SK-N-SH treated with all-trans-retinoic acid at 6 μM for 48 hours (cell line): ENCODE data around the gene CALHM1.
"Not testable (repeated sequence)": the region's sequence is repeated elsewhere in the genome, so short reads cannot be mapped to it uniquely, and the experiment has no call there.

Experiments
- ATAC-seq: fragments of 200-7000 bp; cut with Tn5 transposase; 3 replicates; pipeline ENCODE4 v1.9.1; 2020; ENCODE audit warnings: mild to moderate bottlenecking, moderate library complexity
- ARNTL ChIP-seq: fragments of 450-650 bp; formaldehyde crosslinking; IDR thresholded peaks from 2 replicates; pipeline ENCODE4 v1.5.0; 2020; ENCODE audit warnings: low read depth, mild to moderate bottlenecking, moderate library complexity, borderline replicate concordance
- CSDC2 ChIP-seq: fragments of 250-450 bp; sonication (Bioruptor Pico); IDR thresholded peaks from 2 replicates; pipeline ENCODE4 v1.5.0; 2020; ENCODE audit warnings: mild to moderate bottlenecking, moderate library complexity
- CSRNP3 ChIP-seq: fragments of 250-450 bp; sonication (Bioruptor Pico); IDR thresholded peaks from 2 replicates; pipeline ENCODE4 v1.5.1; 2021; ENCODE audit warnings: mild to moderate bottlenecking, moderate library complexity
- ESRRG ChIP-seq: fragments of 250-450 bp; sonication (Bioruptor Pico); IDR thresholded peaks from 2 replicates; pipeline ENCODE4 v1.6.1; 2021; ENCODE audit warnings: mild to moderate bottlenecking
- GLIS3 ChIP-seq: fragments of 250-450 bp; sonication (Bioruptor Pico); IDR thresholded peaks from 2 replicates; pipeline ENCODE4 v1.5.0; 2020; ENCODE audit warnings: mild to moderate bottlenecking, moderate library complexity
- ISL1 ChIP-seq: fragments of 250-450 bp; sonication (Bioruptor Pico); IDR thresholded peaks from 2 replicates; pipeline ENCODE4 v2.1.2; 2022; ENCODE audit warnings: mild to moderate bottlenecking, moderate library complexity
- RARB ChIP-seq: fragments of 250-450 bp; sonication (Bioruptor Pico); IDR thresholded peaks from 2 replicates; pipeline ENCODE4 v1.8.0; 2021; ENCODE audit warnings: mild to moderate bottlenecking, moderate library complexity
- SNAI2 ChIP-seq: fragments of 250-450 bp; sonication (Bioruptor Pico); IDR thresholded peaks from 2 replicates; pipeline ENCODE4 v1.5.0; 2020; ENCODE audit warnings: mild to moderate bottlenecking, moderate library complexity
- TCF4 ChIP-seq: fragments of 250-450 bp; sonication (Bioruptor Pico); IDR thresholded peaks from 2 replicates; pipeline ENCODE4 v1.8.0; 2021; ENCODE audit warnings: mild to moderate bottlenecking, moderate library complexity, borderline replicate concordance
- TOX ChIP-seq: fragments of 250-450 bp; sonication (Bioruptor Pico); IDR thresholded peaks from 2 replicates; pipeline ENCODE4 v1.8.0; 2021; ENCODE audit warnings: mild to moderate bottlenecking, moderate library complexity, borderline replicate concordance
- ZC3H10 ChIP-seq: fragments of 250-450 bp; sonication (Bioruptor Pico); IDR thresholded peaks from 2 replicates; pipeline ENCODE4 v1.5.1; 2021; ENCODE audit warnings: mild to moderate bottlenecking, moderate library complexity
- ZFP3 ChIP-seq: fragments of 250-450 bp; sonication (Bioruptor Pico); IDR thresholded peaks from 2 replicates; pipeline ENCODE4 v1.5.0; 2020; ENCODE audit warnings: mild to moderate bottlenecking, moderate library complexity
- ZFP30 ChIP-seq: fragments of 450-650 bp; formaldehyde crosslinking; IDR thresholded peaks from 2 replicates; pipeline ENCODE4 v1.5.0; 2022; ENCODE audit warnings: mild to moderate bottlenecking, moderate library complexity
- ZNF8 ChIP-seq: fragments of 450-650 bp; formaldehyde crosslinking; IDR thresholded peaks from 2 replicates; pipeline ENCODE4 v1.5.0; 2020; ENCODE audit warnings: mild to moderate bottlenecking, moderate library complexity
- TF ChIP-seq, protein P1 (sequence below): fragments of 250-450 bp; sonication (Bioruptor Pico); IDR thresholded peaks from 2 replicates; pipeline ENCODE4 v1.8.0; 2020; ENCODE audit warnings: mild to moderate bottlenecking, moderate library complexity, borderline replicate concordance
- TF ChIP-seq, protein P2 (sequence below): fragments of 250-450 bp; sonication (Bioruptor Pico); IDR thresholded peaks from 2 replicates; pipeline ENCODE4 v1.8.0; 2021; ENCODE audit warnings: low read depth, mild to moderate bottlenecking, moderate library complexity, borderline replicate concordance
- TF ChIP-seq, protein P3 (sequence below): fragments of 250-450 bp; sonication (Bioruptor Pico); IDR thresholded peaks from 2 replicates; pipeline ENCODE4 v1.5.0; 2020; ENCODE audit warnings: mild to moderate bottlenecking, moderate library complexity
- TF ChIP-seq, protein P4 (sequence below): fragments of 250-450 bp; sonication (Bioruptor Pico); IDR thresholded peaks from 2 replicates; pipeline ENCODE4 v1.5.1; 2020; ENCODE audit warnings: low read depth, mild to moderate bottlenecking, moderate library complexity

Gene CALHM1

GRCh38 chr10:103504181-103504783 lies 45.6 kb upstream of the CALHM1 start:
- TF ChIP-seq, protein P1, sequence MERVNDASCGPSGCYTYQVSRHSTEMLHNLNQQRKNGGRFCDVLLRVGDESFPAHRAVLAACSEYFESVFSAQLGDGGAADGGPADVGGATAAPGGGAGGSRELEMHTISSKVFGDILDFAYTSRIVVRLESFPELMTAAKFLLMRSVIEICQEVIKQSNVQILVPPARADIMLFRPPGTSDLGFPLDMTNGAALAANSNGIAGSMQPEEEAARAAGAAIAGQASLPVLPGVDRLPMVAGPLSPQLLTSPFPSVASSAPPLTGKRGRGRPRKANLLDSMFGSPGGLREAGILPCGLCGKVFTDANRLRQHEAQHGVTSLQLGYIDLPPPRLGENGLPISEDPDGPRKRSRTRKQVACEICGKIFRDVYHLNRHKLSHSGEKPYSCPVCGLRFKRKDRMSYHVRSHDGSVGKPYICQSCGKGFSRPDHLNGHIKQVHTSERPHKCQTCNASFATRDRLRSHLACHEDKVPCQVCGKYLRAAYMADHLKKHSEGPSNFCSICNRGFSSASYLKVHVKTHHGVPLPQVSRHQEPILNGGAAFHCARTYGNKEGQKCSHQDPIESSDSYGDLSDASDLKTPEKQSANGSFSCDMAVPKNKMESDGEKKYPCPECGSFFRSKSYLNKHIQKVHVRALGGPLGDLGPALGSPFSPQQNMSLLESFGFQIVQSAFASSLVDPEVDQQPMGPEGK = peak; percentile 71; the same call in 1 of the 2 replicates
- TF ChIP-seq ZC3H10 (CRISPR knock-in tag) (no peak), TOX (CRISPR knock-in tag) (0 out of 2 replicates have a peak, but pooled peaks have one; percentile 56), GLIS3 (no peak), ZFP30 (CRISPR knock-in tag) (no peak), ARNTL (CRISPR knock-in tag) (no peak), ZFP3 (no peak), SNAI2 (CRISPR knock-in tag) (no peak), ZNF8 (CRISPR knock-in tag) (no peak), ISL1 (CRISPR knock-in tag) (peak; percentile 57), CSRNP3 (CRISPR knock-in tag) (no peak), TCF4 (CRISPR knock-in tag) (no peak), CSDC2 (no peak)
- TF ChIP-seq, protein P2, sequence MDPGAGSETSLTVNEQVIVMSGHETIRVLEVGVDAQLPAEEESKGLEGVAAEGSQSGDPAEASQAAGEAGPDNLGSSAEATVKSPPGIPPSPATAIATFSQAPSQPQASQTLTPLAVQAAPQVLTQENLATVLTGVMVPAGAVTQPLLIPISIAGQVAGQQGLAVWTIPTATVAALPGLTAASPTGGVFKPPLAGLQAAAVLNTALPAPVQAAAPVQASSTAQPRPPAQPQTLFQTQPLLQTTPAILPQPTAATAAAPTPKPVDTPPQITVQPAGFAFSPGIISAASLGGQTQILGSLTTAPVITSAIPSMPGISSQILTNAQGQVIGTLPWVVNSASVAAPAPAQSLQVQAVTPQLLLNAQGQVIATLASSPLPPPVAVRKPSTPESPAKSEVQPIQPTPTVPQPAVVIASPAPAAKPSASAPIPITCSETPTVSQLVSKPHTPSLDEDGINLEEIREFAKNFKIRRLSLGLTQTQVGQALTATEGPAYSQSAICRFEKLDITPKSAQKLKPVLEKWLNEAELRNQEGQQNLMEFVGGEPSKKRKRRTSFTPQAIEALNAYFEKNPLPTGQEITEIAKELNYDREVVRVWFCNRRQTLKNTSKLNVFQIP (CRISPR knock-in tag) = no peak
- TF ChIP-seq, protein P3, sequence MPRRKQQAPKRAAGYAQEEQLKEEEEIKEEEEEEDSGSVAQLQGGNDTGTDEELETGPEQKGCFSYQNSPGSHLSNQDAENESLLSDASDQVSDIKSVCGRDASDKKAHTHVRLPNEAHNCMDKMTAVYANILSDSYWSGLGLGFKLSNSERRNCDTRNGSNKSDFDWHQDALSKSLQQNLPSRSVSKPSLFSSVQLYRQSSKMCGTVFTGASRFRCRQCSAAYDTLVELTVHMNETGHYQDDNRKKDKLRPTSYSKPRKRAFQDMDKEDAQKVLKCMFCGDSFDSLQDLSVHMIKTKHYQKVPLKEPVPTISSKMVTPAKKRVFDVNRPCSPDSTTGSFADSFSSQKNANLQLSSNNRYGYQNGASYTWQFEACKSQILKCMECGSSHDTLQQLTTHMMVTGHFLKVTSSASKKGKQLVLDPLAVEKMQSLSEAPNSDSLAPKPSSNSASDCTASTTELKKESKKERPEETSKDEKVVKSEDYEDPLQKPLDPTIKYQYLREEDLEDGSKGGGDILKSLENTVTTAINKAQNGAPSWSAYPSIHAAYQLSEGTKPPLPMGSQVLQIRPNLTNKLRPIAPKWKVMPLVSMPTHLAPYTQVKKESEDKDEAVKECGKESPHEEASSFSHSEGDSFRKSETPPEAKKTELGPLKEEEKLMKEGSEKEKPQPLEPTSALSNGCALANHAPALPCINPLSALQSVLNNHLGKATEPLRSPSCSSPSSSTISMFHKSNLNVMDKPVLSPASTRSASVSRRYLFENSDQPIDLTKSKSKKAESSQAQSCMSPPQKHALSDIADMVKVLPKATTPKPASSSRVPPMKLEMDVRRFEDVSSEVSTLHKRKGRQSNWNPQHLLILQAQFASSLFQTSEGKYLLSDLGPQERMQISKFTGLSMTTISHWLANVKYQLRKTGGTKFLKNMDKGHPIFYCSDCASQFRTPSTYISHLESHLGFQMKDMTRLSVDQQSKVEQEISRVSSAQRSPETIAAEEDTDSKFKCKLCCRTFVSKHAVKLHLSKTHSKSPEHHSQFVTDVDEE (CRISPR knock-in tag) = no peak
- peak; percentile 83 for ATAC-seq

- ATAC-seq = not testable (repeated sequence)
These were observed 45.1 kb upstream of the CALHM1 start for GRCh38 chr10:103503777-103504176.

GRCh38 chr10:103502849-103503660 lies 44.4 kb upstream of the CALHM1 start:
- TF ChIP-seq TCF4 (CRISPR knock-in tag) (peak; percentile 47; the same call in 1 of the 2 replicates), RARB (CRISPR knock-in tag) (no peak)
- peak; percentile 32 for ATAC-seq

DNA sequence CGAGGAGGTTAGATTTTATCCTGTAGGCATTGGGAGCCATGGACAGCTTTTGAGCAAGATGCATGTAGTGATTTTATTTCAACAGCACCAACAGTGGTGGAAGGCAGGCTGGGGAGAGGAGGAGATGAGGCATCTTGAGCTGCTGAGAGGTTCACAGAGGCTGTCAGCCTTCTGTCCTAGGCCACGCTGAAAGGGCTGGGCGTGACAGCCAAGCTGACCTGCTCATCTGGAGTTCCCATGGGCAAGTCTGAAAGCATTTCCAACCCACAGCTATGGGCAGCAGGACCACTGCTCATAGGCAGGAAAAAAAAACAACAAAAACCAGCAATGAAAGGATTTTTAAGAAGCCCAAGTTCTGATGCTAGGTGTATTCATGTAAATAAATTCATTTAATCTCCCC lies 42.5 kb upstream of the CALHM1 start:
- ATAC-seq = no peak
- TF ChIP-seq ZFP3 (no peak), ESRRG (CRISPR knock-in tag) (no peak), TCF4 (CRISPR knock-in tag) (no peak), ZNF8 (CRISPR knock-in tag) (no peak)
- TF ChIP-seq, protein P1 = no peak
- TF ChIP-seq, protein P2 (CRISPR knock-in tag) = no peak
- TF ChIP-seq, protein P3 (CRISPR knock-in tag) = no peak
- TF ChIP-seq, protein P4, sequence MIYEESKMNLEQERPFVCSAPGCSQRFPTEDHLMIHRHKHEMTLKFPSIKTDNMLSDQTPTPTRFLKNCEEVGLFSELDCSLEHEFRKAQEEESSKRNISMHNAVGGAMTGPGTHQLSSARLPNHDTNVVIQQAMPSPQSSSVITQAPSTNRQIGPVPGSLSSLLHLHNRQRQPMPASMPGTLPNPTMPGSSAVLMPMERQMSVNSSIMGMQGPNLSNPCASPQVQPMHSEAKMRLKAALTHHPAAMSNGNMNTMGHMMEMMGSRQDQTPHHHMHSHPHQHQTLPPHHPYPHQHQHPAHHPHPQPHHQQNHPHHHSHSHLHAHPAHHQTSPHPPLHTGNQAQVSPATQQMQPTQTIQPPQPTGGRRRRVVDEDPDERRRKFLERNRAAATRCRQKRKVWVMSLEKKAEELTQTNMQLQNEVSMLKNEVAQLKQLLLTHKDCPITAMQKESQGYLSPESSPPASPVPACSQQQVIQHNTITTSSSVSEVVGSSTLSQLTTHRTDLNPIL (CRISPR knock-in tag) = no peak
